ENCODE measurements around the gene POLR3K.

GRCh38 chr16:88613-89012, 35.2 kb upstream of the POLR3K start:
- no peak for TF ChIP-seq EZH2 (IDR thresholded peaks at IDR 0.05)
- no peak for TF ChIP-seq CTCF (IDR thresholded peaks at IDR 0.05)
- TF ChIP-seq EZH2phosphoT487 (IDR thresholded peaks at IDR 0.05) = no peak

All from neural progenitor cell (in vitro differentiated cells).